Glomerular visceral epithelial cell (primary cell): ENCODE measurements around the gene PRKAG2.

ENCODE experiments used
- DNase-seq: peaks from one replicate; pipeline ENCODE4 v3.0.0-alpha.2; 2016; ENCODE audit errors: extremely low spot score

PRKAG2 gene

DNA sequence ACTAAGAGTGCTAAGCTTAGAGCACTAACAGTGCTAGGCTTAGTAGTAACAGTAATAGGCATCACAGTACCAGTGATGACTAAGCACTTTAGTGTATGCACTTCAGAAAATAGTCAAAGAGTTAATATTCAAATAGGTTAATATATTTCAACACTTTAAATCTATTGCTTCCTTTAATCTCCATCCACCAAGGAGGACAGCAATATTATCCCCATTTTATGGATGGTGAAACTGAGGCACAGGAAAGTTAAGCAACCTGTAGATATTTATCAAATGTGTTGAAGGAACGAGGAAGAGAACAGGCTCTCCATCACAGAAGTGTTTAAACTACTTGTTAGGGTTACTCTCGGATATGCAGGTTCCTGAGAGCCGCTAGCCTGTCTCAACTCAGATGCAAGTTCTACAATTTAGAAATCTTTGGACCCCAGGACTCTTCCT lies 165.5 kb downstream of the PRKAG2 start:
- DNase-seq: no peak

DNA sequence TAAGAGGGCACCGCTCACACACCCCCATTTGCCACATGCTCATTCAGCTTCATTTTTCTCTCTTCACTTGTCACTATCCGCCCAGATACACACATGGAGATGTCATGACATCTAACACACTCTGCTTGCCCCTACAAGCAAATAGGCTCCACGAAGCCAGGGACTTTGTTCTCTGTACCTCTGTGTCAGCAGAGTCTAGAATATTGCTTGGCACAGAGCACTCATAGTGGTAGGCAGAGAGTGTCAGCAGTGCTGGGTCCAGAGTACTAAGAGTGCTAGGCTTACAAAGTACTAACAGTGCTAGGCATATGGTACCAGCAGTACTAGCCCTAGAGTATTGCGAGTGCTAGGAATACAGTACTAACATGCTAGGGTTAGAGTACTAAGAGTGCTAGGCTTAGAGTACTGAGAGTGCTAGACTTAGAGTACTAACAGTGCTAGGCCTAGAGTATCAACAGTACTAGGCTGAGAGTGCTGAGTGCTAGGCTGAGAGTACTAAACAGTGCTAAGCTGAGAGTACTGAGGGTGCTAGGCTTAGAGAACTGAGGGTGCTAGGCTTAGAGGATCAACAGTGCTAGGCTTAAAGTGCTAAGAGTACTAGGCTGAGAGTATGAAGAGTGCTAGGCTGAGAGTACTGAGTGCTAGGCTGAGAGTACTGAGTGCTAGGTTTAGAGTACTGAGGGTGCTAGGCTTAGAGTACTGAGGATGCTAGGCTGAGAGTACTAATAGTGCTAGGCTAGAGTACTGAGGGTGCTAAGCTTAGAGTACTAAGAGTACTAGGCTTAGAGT lies 166.1 kb downstream of the PRKAG2 start:
- DNase-seq: no peak

DNA sequence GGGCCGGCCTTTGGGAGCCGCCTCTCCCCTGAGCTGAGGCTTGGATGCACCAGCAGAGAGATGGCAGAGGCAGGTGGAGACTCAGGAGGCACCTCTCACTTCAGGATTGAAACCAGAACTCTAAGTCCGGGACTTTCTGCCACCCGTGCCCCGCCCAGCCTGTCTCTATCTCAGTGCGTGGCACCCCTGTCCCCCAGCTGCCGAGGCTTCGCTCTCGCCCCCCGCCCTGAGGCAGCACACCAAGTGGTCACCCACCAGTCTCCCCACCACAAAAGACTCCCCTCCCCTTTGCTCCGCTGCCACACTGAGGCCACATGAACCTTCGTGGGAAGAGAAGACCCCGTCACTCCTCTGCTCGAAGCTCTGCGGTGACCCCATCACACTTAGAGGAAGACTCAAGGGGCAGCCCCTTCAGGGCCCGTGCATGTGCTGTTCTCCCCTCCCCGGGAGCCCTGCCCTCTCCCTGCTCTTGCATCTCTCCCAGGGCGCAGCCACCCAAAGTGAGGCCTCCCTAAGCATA lies 166.7 kb downstream of the PRKAG2 start:
- no peak for DNase-seq

DNA sequence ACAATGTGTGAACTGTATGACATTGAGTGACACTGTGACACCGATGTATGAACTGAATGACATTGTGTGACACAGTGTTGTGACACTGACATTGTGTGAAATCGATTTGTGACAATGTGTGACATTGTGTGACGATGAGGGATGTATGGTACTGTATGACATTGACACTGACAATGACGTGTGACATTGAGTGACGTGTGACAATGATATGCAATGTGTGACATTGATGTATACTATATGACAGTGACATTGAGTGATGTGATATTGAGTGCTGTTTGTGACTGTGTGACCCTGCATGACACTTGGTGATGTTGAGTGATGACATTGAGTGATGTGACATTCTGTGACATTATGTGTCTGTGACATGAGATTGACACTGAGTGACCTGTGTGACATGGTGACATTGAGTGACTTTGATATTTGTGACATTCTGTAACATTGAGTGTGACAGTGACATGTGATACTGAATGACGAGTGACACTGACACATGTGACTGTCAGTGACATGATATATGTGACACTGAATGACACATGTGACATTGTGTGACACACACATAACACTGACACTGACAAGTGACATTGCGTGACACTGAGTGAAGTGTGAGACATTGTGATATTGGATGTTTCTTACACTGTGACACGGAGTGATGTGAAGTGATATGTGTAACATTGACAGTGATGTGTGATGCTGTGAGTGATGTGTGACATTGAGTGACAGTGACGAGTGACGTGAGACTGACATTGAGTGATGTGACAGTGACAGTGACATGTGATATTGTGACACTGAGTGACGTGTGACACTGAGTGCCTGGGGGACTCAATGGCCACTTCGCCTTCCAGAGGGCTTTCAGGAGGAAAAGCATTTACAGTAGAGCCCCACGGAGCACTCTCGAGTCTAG lies 167.5 kb downstream of the PRKAG2 start:
- DNase-seq: no peak

DNA sequence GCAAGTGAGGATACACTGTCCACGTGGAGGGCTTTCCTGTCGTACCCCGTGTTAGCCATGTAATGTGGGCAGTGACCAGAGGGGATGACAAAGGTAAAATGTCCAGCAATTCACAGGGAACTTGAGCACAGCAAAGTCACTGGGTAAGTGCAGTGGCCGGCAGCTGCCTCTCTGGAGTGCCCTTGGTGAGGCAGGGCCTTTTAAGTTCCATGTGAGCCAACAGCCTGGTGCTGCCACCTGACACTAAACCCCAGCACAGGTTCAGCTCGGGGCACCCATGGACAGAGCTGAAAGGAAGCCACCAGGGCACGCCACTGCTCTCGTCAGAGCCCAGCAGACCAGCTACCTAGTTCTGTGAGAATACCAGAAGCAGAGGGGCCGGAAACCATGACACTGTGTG lies 168.3 kb downstream of the PRKAG2 start:
- no peak for DNase-seq

DNA sequence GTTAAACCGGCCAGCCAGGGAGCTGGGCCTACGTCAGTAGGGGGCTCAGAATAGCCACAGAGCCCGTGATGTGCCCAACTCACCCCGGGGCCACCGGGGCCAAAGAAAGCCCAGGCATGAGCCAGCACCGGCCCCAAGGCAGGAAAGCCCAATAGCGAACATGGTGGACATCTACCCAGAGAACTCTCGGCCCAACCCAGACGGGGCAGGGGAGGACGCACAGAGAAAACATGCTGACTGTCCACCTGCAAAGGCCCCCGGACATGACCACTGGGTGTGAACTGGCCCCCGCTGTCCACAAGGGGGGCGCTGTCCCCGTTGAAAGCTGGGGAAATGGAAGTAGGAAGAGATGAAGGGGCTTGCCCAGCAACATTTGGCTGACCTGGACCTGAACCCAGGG lies 169.2 kb downstream of the PRKAG2 start:
- no peak for DNase-seq

DNA sequence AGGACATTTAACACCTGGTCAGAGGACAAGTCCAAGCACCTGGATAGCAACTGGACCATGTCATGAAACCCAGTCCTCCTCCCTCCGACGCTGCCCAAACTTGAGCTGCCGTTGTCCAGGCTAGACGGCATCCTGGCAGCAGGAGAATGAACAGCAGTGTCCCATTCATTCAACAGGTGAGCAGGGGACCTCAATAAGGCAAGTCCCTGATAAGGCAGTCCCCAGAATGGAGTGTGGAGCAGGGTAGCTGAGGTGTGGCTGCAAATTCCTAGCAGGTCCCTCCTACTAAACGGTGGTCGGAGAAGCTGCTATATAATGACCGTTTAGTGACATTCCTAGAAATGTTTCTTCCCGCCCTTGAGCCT lies 169.8 kb downstream of the PRKAG2 start:
- no peak for DNase-seq

DNA sequence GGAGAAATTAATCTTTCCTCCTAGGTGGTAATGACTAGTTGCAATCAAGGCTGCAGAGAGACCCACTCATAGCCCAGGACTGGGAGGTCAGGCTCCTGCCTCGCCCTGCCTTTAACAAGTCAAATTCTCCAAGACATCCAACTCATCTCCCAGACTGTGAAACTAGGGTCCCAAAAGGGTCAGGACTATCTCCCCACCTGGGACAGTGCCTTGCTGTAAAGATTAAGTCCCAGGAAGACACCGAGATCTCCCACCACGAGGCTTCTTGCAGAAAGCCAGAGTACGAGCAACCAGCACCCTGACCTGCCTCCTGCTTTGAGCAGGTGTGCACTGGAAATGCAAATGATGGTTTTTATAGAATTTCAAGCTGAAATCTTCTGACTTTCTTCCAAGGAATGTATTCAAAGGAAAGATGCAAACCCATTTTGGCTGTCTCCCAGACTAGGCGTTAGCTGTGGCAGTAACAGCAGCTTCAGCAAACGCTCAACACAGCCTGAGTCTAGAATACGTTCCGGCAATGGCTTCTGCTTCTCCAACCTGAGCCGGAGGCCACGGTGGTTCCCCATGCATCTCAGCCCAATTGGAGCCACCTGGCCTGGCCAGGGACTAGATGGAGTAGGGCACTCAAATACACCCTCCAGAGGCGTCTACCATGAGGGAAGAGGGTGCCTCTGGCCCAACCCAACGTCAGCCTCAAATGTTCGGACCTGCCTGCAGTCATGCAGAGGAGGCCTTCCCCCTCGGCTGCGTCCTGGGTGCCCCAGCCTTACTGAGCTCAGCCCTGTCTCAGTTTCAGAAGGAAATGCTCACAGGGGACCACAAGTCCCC lies 170.4 kb downstream of the PRKAG2 start:
- no peak for DNase-seq

DNA sequence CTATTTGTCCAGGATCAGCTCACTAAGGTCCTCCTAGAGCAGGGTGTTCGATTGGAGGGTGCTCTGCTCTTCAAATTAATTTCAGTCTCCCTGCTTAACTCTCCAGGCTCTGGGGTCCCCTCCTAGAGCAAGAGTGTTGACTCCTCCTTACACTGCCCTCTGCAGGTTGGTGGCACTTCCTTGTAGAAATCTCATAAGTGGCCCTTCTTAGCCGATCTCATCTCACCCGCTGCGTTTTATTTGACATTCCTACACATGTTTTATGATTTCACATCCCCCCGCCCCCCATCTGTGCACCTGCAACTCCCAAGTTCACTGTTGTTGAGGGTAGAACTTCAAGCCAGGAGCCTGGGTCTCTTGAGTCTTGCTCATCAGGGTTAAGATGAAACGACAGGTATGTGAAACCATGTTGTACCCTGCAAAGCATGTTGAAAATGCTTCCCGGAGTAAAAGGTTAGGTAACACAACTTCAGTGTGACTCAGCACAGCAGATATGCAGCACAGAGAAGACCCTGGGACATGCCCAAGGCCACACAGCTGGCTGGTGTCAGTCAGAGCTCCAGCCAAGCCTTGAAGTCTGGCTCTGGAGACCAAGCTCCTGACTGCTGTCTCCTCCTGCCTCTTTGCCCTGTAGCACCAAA lies 171.2 kb downstream of the PRKAG2 start:
- peak; percentile 70 for DNase-seq

DNA sequence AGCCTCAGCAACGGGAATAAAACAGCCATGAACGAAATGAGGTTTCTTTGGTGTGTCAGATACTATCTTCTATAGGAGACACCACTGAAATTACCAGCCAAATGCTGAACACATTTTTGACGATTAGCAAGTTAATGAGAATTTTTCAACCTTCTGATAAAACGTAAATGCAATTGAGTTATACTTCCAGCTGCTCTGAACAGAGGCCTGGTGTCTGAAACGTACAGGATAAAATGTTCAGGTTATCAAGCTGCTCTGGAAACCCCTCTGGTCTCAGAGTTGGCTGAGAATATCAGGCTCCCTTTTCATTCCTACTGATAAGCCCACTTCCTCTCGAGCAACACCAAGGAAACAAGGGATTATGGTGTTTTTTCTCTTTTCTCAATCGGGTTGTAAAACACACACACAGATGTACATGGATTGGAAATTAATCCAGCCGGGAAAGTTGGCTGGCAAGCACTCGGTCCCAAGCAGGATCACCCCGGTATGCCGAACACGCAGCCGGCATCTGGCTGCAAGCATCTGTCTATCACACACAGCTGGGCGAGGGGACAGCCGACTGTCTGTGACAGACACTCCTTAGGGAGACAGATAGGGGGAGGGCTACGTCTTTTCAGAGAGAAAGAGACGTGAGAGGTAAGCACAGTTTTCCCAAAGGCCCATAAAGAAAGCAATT lies 171.8 kb downstream of the PRKAG2 start:
- no peak for DNase-seq

DNA sequence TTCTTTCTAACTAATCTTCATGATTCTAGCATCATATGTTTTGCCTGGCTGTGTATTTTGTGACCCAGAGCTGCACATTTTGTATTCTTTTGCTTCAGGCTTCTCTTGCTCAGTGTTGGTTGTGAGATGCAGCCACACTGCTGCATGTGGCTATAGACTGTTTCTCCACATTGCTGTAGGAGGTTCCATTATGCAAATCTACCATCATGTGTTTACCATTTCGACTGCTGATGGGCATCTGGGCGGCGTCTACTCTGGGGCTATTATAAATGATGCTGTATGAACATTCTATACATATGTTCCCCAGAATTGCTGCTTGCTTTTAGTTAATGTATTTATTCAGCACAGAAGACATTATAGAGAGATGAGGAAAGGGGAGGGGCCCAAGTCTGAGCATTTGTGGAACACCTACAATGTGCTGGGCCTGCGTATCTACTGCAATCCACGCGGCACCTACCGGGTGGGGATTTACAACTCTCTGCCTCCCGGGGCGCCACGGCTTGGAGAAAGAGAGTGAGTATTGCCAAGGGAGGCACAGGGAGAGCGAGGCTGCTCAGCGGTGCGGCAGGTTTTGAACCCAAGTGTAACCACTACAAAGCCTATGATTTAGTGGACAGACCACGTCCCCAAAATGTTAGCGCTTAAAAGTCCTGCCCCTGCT lies 172.5 kb downstream of the PRKAG2 start:
- no peak for DNase-seq

DNA sequence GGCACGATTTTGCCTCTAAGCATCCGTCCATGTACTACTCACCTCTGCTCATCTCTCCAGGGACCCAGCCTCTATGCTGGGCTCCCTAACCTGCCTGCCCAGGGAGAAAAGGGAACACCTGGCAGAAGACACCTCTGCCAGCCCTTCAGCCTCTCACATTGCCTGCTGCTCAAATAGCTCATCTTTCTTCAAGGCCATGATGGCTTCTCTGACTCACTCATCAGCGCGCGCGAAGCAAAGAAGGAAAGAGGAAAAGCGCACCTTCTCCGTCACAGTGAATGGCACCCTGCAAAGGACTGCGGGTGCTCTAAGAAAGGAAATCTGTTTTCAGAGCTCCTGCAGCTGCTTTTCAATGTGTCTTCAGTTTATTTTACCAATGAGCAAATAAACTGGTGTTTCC lies 174.0 kb downstream of the PRKAG2 start:
- no peak for DNase-seq

DNA sequence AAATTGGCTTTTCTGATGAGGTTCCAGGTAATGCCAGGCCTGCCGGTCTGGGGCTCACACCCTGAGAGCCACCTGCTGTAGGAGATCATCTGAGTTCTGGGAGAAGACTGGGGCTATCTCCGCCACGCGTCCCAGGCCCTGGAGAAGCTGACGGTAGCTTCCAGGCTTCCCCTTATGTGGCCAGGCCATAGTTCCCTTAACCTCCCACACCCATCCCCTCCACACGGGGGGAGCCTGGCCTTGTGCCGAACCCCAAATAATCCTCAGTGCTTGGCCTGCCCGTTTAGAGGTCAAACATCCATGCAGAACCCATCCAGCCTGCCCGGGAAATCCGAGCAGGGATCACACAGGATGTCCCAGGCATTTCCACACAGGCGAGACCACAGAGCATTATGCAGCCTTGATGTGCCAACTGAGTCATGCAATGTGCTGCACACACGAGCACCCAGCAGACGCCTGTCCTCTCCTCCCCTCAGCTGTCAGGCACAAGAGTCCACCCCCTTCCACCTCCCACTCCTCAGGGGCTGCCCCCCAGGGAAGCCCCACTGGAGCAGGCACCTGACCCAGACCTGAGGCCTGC lies 176.2 kb downstream of the PRKAG2 start:
- DNase-seq: peak; percentile 81

DNA sequence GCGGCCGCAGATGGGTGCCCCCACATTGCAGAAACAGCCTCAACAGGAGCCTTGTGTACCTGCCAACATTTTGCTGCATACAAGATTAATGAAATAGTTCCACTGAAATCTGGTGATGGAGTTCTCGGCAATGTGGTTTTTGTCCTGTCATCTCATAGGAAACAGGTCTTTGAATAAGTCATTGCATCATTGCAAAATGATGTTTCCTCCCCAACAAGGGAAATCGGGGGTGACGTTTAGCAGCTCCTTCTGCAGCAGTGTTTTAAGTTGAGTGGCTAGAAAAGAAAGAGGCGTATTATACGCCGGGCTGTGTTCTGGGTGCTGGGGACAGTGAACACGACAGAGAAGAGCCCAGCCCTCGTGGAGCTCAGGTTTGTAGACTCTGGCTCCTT lies 177.0 kb downstream of the PRKAG2 start:
- peak; percentile 52 for DNase-seq

DNA sequence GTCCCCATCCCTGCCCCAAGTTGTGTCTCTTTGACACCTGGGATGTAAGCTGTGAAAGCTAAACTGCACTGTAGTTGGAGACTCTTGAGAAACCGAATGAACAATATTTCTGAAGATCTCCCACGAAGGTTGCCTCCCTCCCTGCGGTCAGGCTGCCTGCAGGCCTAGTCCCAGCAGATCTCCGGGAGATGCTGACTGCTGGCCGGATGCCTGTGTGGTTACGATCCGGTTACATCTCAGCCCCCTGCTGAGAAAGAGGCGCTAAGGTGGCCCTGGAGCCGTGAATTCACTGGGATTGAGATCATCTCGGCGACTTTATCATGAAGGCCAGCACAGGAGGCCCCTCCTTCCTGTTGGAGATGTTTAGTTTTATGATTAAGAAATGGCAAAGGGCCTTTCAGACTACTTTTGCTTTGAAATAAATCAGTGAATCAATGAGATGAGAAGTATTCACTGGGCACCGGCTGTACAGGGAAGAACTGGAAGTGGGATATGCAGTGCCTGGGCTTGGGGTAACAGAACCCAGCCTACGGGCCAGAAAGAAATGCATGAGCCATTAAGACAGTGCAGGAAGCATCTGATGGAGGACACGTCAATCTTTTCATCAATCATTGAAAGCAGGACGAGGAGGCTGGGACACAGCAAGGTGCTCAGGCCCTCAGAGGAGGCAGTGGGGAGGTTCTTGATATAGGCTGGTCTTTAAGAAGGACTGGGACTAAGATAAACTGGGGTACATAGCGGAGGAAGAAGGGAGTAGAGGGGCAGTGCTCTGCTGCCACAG lies 177.6 kb downstream of the PRKAG2 start:
- DNase-seq: peak; percentile 99

DNA sequence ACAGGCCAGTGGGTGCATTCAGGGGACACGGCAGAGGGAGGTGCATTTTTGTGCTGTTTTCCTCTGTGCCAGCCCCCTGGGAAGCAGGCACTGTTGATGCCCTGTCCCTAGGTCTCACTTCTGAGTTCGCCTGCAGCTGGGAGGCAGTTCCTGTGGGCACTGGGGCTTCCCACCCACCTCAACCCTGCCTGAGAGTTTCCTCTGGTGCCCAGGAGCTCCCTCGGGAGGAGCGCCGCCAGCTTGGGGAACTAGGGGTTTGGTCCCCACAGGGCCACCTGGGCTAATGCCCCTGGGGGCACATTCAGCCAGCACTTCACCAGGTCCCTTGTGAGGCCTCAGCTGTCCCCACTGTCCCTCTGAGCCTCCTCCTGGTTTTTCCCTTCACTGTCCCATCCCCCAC lies 179.0 kb downstream of the PRKAG2 start:
- no peak for DNase-seq

DNA sequence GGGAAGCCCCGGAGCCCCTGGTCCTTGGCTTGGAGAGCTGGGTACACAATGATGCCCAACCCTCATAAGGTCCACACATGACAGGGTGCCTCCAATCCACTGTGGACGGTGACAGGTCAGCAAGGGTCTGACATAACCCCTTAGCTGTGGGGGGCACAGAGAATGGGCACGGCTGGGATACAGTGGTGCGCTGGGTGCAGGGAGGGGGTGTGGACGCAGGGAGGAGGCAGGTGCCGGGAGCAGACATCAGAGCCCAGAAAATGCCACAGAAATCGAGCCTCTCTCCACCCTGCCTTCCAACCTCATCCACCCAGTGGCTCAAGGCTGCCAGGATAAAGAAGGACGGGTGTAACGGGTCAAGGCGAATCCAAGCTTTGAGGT lies 179.4 kb downstream of the PRKAG2 start:
- no peak for DNase-seq

DNA sequence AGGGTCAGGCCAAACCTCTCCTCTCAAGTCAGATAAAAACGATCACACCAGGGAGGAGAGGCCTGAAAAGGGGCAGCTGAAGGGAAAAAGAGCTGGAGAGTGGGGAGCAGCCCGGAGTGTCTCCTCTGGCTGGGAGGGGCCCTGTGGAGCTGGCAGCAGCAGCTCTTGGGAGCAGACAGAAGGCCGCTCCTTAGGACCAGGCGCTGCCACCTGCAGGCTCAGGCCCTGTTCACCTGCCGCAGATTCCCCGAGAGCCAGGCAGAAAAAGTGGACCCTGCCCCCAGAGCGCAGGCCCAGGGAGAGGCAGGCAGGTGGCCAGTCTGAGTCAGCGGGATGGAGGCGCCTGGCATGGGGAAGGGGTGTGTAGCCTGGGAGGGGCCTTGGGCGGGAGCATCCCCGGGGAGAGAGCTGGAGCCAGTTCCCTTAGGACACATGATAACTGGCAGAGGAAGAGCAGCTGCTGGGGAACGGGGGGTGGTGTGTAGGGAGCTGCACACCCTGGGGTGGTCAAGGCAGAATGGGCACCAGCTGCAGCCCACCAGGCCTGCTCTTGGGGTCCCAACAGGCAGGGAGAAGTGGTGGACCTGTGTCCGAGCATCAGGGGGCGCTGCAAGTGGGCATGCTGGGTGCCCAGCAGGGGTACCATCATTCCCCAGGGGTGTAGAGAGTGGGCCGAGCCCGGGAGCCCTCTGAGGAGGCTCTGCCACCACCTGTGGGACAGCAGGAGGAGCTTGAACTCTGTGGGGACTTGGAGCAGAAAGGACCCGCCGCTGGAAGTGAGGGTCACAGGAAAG lies 180.0 kb downstream of the PRKAG2 start:
- DNase-seq: peak; percentile 80
